ENCODE measurements around the gene ACKR4. TPM values are rescaled to one million over a fixed set of nuclear protein-coding genes. Genes with fewer than 3 reads are reported as not detected.

Gene ACKR4
- total RNA-seq (2022) (not detected in 2 replicates), Bru-seq, nascent RNA (not detected), BruChase-seq, experiment 1, labeled RNA remaining after a 2-hour chase (percentile 24 among the genes with signal in this experiment), BruChase-seq, experiment 2, labeled RNA remaining after a 6-hour chase (percentile 21 among the genes with signal in this experiment)
- long read RNA-seq, partial matches to known transcripts, result 0 of 2 reads
- long read RNA-seq, other reads (novel, unspliced or antisense), result 2 of 2 reads

- Histone ChIP-seq H3K4me3 (ENCODE audit: low read depth, low read length) (no peak within 1 kb of the TSS), H3K27me3 (replicated peaks; ENCODE audit: control insufficient read depth, insufficient read depth, low read length) (no peaks in the 10 kb centered on the region), H3K9me3 (no peaks in the 10 kb centered on the region), H3K36me3 (ENCODE audit: control insufficient read depth, insufficient read depth, low read length) (no peaks in the 10 kb centered on the region; the same call in 1 of the 2 replicates), H3K4me1 (0 out of 2 replicates have a peak, but pooled peaks cover 3% of the 10 kb centered on the region)
- Mint-ChIP-seq H3K4me3 (ENCODE audit: unreplicated experiment) (no peak within 1 kb of the TSS), H3K9me3 (ENCODE audit: unreplicated experiment) (no peaks in the 10 kb centered on the region), H3K4me1 (ENCODE audit: low read depth, unreplicated experiment) (no peaks in the 10 kb centered on the region), H3K36me3 (ENCODE audit: insufficient read depth, unreplicated experiment) (peaks cover 18% of the 10 kb centered on the region), H3K27me3 (ENCODE audit: insufficient read depth, unreplicated experiment) (no peaks in the 10 kb centered on the region), H3K27ac (ENCODE audit: unreplicated experiment) (no peak within 1 kb of the TSS)
- no TSS peak for BruUV-seq (replicated peaks)
- ChIA-PET CTCF (no interaction called here), POLR2A (no interaction called here)
- no peak for DNase-seq
- no peak for TF ChIP-seq CTCF (IDR thresholded peaks at IDR 0.05; ENCODE audit: insufficient read depth in 1 of 2, low read depth in 1 of 2, low read length in 1 of 2, severe bottlenecking in 1 of 2, unreplicated experiment in 1 of 2)
- intact Hi-C loops (cut with micrococcal nuclease; ENCODE audit: unreplicated experiment), result no loop called here
Measured at GRCh38 chr3:132596816-132597433, at the start of gene ACKR4. Gene ACKR4, plus strand, starts transcription at chr3:132597270. Its CDS starts 3,128 bp downstream, at chr3:132600398.

- H3K36me3 Mint-ChIP-seq (ENCODE audit: insufficient read depth, unreplicated experiment), result peaks cover 6% of the 10 kb centered on the region
- DNase-seq, result no peak
- intact Hi-C loops (cut with micrococcal nuclease; ENCODE audit: unreplicated experiment), result no loop called here
Measured at GRCh38 chr3:132549169-132549568, 47.9 kb upstream of the ACKR4 start.

More at GRCh38 chr3:132549169-132549568, 47.9 kb upstream of the ACKR4 start:
- no peaks in the 10 kb centered on the region for H3K36me3 ChIP-seq (ENCODE audit: control insufficient read depth, insufficient read depth, low read length)
- H3K9me3 Mint-ChIP-seq (ENCODE audit: unreplicated experiment), result no peaks in the 10 kb centered on the region
- H3K4me1 ChIP-seq, result no peaks in the 10 kb centered on the region
- ChIA-PET CTCF (no interaction called here), POLR2A (no interaction called here)
- H3K9me3 ChIP-seq, result no peaks in the 10 kb centered on the region
- H3K27me3 ChIP-seq (replicated peaks; ENCODE audit: control insufficient read depth, insufficient read depth, low read length), result no peaks in the 10 kb centered on the region
- TF ChIP-seq CTCF (IDR thresholded peaks at IDR 0.05; ENCODE audit: insufficient read depth in 1 of 2, low read depth in 1 of 2, low read length in 1 of 2, severe bottlenecking in 1 of 2, unreplicated experiment in 1 of 2), result no peak
- no peaks in the 10 kb centered on the region for H3K4me1 Mint-ChIP-seq (ENCODE audit: low read depth, unreplicated experiment)
- H3K4me3 ChIP-seq (ENCODE audit: low read depth, low read length), result no peak overlapping the region
- no TSS peak for BruUV-seq (replicated peaks)
- no peaks in the 10 kb centered on the region for H3K27me3 Mint-ChIP-seq (ENCODE audit: insufficient read depth, unreplicated experiment)
- H3K27ac Mint-ChIP-seq (ENCODE audit: unreplicated experiment), result no peak overlapping the region
- no peak overlapping the region for H3K4me3 Mint-ChIP-seq (ENCODE audit: unreplicated experiment)
